ENCODE measurements around the gene TWIST1. TPM values are rescaled to one million over a fixed set of nuclear protein-coding genes. Genes with fewer than 3 reads are reported as not detected.
A peak's percentile ranks its signal among the peaks of the same experiment; 100 is the strongest.

The TWIST1 gene
- total and polyA plus RNA-seq, 2 experiments from 2014 or later = 0.24 TPM

GRCh38 chr7:19146699-19147098 lies 29.3 kb upstream of the TWIST1 start:
- Histone ChIP-seq H3K27me3 (ENCODE audit: insufficient read depth) (peaks cover 73% of the 10 kb centered on the region), H3K36me3 (ENCODE audit: insufficient read depth) (no peaks in the 10 kb centered on the region), H3K27ac (ENCODE audit: low read depth) (no peak overlapping the region), H3K4me3 (peak overlapping the region; percentile 66), H3K79me2 (replicated peaks; ENCODE audit: insufficient read depth) (no peaks in the 10 kb centered on the region), H3F3A (replicated peaks; ENCODE audit: low read depth) (peaks cover 6% of the 10 kb centered on the region; the same call in 1 of the 2 replicates), H3K9me2 (ENCODE audit: insufficient read depth) (no peaks in the 10 kb centered on the region), H3K4me1 (ENCODE audit: insufficient read depth) (peaks cover 27% of the 10 kb centered on the region), H3K4me2 (peak overlapping the region; percentile 88), H4K20me1 (replicated peaks; ENCODE audit: insufficient read depth) (no peaks in the 10 kb centered on the region), H2AFZ (no peak overlapping the region)
- ATAC-seq (peak; percentile 15; the same call in 2 of the 3 replicates), DNase-seq (ENCODE audit: low spot score) (peak; percentile 69)
- TF ChIP-seq REST (IDR thresholded peaks at IDR 0.05; ENCODE audit: unreplicated experiment) = peak; percentile 86
- TF ChIP-seq EZH2 (IDR thresholded peaks at IDR 0.05; ENCODE audit: low read depth, unreplicated experiment) = no peak
- no peak for TF ChIP-seq ZNF331 (CRISPR knock-in tag; IDR thresholded peaks at IDR 0.05; ENCODE audit: low read depth)
- Mint-ChIP-seq H3K4me3 (no peak overlapping the region; the same call in 2 of the 3 replicates), H3K36me3 (ENCODE audit: low read depth) (no peaks in the 10 kb centered on the region), H3K27me3 (ENCODE audit: insufficient read depth, low read depth, poor library complexity) (peaks cover 60% of the 10 kb centered on the region), H3K9me3 (no peaks in the 10 kb centered on the region), H3K27ac (no peak overlapping the region), H3K4me1 (peaks cover 37% of the 10 kb centered on the region)

DNA sequence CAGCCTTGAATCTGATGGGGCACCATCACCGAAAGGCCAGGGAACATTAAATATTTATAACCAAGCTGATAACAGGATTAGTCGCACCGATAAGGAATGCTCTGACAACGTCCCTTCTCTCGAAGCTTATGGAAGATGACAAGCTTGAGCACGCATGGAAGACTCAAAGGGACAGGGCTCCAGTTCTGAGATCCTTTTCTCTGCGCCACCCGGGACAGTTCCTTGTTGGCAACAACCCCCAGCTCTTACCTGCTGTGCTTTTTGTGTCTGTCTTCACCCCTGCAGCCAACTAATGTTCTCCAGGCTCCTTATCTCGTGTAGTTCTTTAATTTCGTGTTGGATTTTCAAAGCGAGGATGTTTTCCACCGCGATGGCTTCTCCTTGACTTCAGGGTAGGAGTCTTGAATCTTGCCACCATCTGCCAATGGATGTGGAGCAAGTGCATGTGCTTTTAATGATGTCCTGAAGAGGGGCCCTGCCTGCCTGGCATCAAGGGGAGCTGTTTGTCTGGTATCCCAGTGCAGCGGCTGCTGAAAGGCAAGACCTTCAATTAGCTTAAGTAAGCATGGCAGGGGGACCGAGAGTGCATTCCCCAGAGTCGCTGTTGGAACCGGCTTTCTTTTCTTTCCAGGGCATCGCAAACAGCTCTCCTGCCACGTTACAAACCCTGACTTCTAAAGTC lies 28.1 kb upstream of the TWIST1 start:
- peaks cover 66% of the 10 kb centered on the region for H3K27me3 Mint-ChIP-seq (ENCODE audit: insufficient read depth, low read depth, poor library complexity)
- H3K4me2 ChIP-seq = peak overlapping the region; percentile 88
- peak; percentile 84 for DNase-seq (ENCODE audit: low spot score)
- 0 out of 2 replicates have a peak, but pooled peaks cover 4% of the 10 kb centered on the region for H4K20me1 ChIP-seq (replicated peaks; ENCODE audit: insufficient read depth)
- peak; percentile 76 for ATAC-seq
- H3K36me3 Mint-ChIP-seq (ENCODE audit: low read depth) = no peaks in the 10 kb centered on the region
- peaks cover 6% of the 10 kb centered on the region; the same call in 1 of the 2 replicates for H3F3A ChIP-seq (replicated peaks; ENCODE audit: low read depth)
- H3K79me2 ChIP-seq (replicated peaks; ENCODE audit: insufficient read depth) = no peaks in the 10 kb centered on the region
- peak overlapping the region; percentile 70; the same call in 1 of the 2 replicates for H2AFZ ChIP-seq
- no peaks in the 10 kb centered on the region for H3K9me3 Mint-ChIP-seq
- peaks cover 27% of the 10 kb centered on the region for H3K4me1 ChIP-seq (ENCODE audit: insufficient read depth)
- peaks cover 84% of the 10 kb centered on the region for H3K27me3 ChIP-seq (ENCODE audit: insufficient read depth)
- H3K4me3 ChIP-seq = peak overlapping the region; percentile 66
- no peaks in the 10 kb centered on the region for H3K36me3 ChIP-seq (ENCODE audit: insufficient read depth)
- H3K27ac Mint-ChIP-seq = no peak overlapping the region
- H3K9me2 ChIP-seq (ENCODE audit: insufficient read depth) = no peaks in the 10 kb centered on the region
- no peak overlapping the region for H3K27ac ChIP-seq (ENCODE audit: low read depth)
- peaks cover 37% of the 10 kb centered on the region for H3K4me1 Mint-ChIP-seq
- H3K4me3 Mint-ChIP-seq = peak overlapping the region; percentile 85
- TF ChIP-seq ZNF462 (CRISPR knock-in tag; IDR thresholded peaks at IDR 0.05) (0 out of 2 replicates have a peak, but pooled peaks have one; percentile 29), STAT1 (IDR thresholded peaks at IDR 0.05; ENCODE audit: unreplicated experiment) (no peak), REST (IDR thresholded peaks at IDR 0.05; ENCODE audit: unreplicated experiment) (peak; percentile 27), EZH2 (IDR thresholded peaks at IDR 0.05; ENCODE audit: low read depth, unreplicated experiment) (peak; percentile 54)

Measured in GM23338 (cell line).